OCI-LY7 (cell line): Measurements from ENCODE around the gene BLACAT1.

Experiments
- CTCF ChIP-seq: fragments of 200-600 bp; sonication (generic); conservative IDR thresholded peaks from 2 replicates; pipeline ENCODE4 v1.5.1; 2014; ENCODE audit warnings: mild to moderate bottlenecking, antibody characterized with exemption, low read length, moderate library complexity, mixed read lengths
- EZH2phosphoT487 ChIP-seq: fragments of 200-600 bp; sonication (generic); IDR thresholded peaks from 2 replicates; pipeline ENCODE4 v1.6.1; 2018; ENCODE audit warnings: low read depth, borderline replicate concordance, mild to moderate bottlenecking, mixed run types, antibody characterized with exemption, low read length, moderate library complexity, mixed read lengths

GRCh38 chr1:205458777-205459566 is 3.1 kb upstream of the BLACAT1 start:
- no peak for TF ChIP-seq CTCF
- no peak for TF ChIP-seq EZH2phosphoT487
